K562 (cell line): ENCODE results near the gene NTN1. TPM values are rescaled to one million over a fixed set of nuclear protein-coding genes. Genes with fewer than 3 reads are reported as not detected.

Experiments
- ATAC-seq: fragments of 200-7000 bp; cut with Tn5 transposase; 3 replicates; pipeline ENCODE4 v1.9.1; 2020; ENCODE audit warnings: moderate library complexity
- BruUV-seq: library from RNA; stranded (reverse); fragments of 400-500 nt; replicated peaks from 2 replicates; lab custom pipeline; 2021; lab: Mats Ljungman, UMichigan
- CTCF ChIA-PET: fragments of 300-600 bp; formaldehyde crosslinking; extraction: SDS; loops from one replicate; lab custom pipeline; 2021; ENCODE audit warnings: low intra/inter-chr PET ratio; lab: Yijun Ruan, JAX
- POLR2A ChIA-PET: fragments of 300-600, 350-650 bp; sonication (Branson Sonifier 250); formaldehyde crosslinking; extraction: SDS; loops from one replicate; lab custom pipeline; 2021; ENCODE audit warnings: antibody characterized with exemption, inconsistent platforms; lab: Yijun Ruan, JAX
- DNase-seq, 4 experiments: peaks; one replicate each; pipeline versions ENCODE4 v3.0.0 to v3.0.0-alpha.2; 2011 to 2018; ENCODE audit warnings: low spot score in 3 of 4, mixed read lengths in 3 of 4; ENCODE audit errors: extremely low read depth in 1 of 4
- FAIRE-seq: peaks from 2 replicates; lab custom pipeline; 2011; peaks lifted over from hg19 to GRCh38; lab: Jason Lieb, UNC
- H2AFZ ChIP-seq: 2 replicates; pipeline ENCODE4 v1.6.0; 2011; ENCODE audit warnings: low read depth, low read length, control low read depth, inconsistent platforms
- H3K27ac ChIP-seq: fragments of 200-600 bp; 3 replicates; pipeline ENCODE4 v1.8.0; 2011; ENCODE audit warnings: low read depth, mild to moderate bottlenecking, control low read depth, inconsistent platforms, low read length, moderate library complexity, mixed read lengths; ENCODE audit errors: extremely low read depth
- H3K27me3 ChIP-seq, 2 experiments: fragments of 300-600 bp in 1 of 2; 2 replicates in 1 of 2; 3 replicates in 1 of 2; pipeline versions ENCODE4 v1.6.0 to v1.8.0; 2011; ENCODE audit warnings: inconsistent platforms in 2 of 2, low read length in 2 of 2, mild to moderate bottlenecking in 1 of 2, mixed read lengths in 1 of 2, moderate library complexity in 1 of 2; ENCODE audit not compliant: control insufficient read depth in 2 of 2, insufficient read depth in 2 of 2
- H3K36me3 ChIP-seq: fragments of 300-600 bp; 3 replicates; pipeline ENCODE4 v1.8.0; 2011; ENCODE audit warnings: mild to moderate bottlenecking, low read length, inconsistent platforms; ENCODE audit not compliant: control insufficient read depth, insufficient read depth
- H3K4me1 ChIP-seq, 2 experiments: fragments of 200-600 bp in 1 of 2; replicated peaks in 1 of 2; 2 replicates in 1 of 2; 3 replicates in 1 of 2; pipeline versions ENCODE4 v1.5.1 to v1.8.0; 2011; ENCODE audit warnings: inconsistent platforms in 2 of 2, low read length in 2 of 2, mild to moderate bottlenecking in 1 of 2, mixed read lengths in 1 of 2, moderate library complexity in 1 of 2; ENCODE audit not compliant: control insufficient read depth in 2 of 2, insufficient read depth in 2 of 2
- H3K4me2 ChIP-seq: 2 replicates; pipeline ENCODE4 v1.6.1; 2011; ENCODE audit warnings: low read length, control low read depth, inconsistent platforms, mixed read lengths; ENCODE audit not compliant: insufficient read depth
- H3K4me3 ChIP-seq: fragments of 200-600 bp; sonication (generic), shearing (Covaris generic); 2 replicates; pipeline ENCODE4 v1.5.1; 2016; ENCODE audit warnings: control low read depth, inconsistent platforms
- H3K79me2 ChIP-seq: fragments of 200-600 bp; 3 replicates; pipeline ENCODE4 v1.8.0; 2011; ENCODE audit warnings: low read length, inconsistent platforms; ENCODE audit not compliant: control insufficient read depth, insufficient read depth
- H3K9ac ChIP-seq, 2 experiments: 2 replicates each; pipeline versions ENCODE4 v1.6.0 to v1.6.1; 2011; ENCODE audit warnings: low read depth in 2 of 2, low read length in 2 of 2, control low read depth in 1 of 2, inconsistent platforms in 1 of 2, mild to moderate bottlenecking in 1 of 2, mixed read lengths in 1 of 2; ENCODE audit not compliant: insufficient read depth in 1 of 2
- H3K9me1 ChIP-seq: one replicate; pipeline ENCODE4 v1.6.0; 2011; ENCODE audit warnings: inconsistent platforms, mild to moderate bottlenecking, low read length, moderate library complexity; ENCODE audit not compliant: control insufficient read depth, insufficient read depth
- H3K9me3 ChIP-seq: replicated peaks from 2 replicates; pipeline ENCODE4 v1.5.1; 2011; ENCODE audit warnings: low read depth, low read length, inconsistent platforms; ENCODE audit not compliant: control insufficient read depth, insufficient read depth
- H4K20me1 ChIP-seq: replicated peaks from 2 replicates; pipeline ENCODE4 v1.6.1; 2011; ENCODE audit warnings: low read length, inconsistent platforms, mixed read lengths; ENCODE audit not compliant: control insufficient read depth, insufficient read depth
- ATF4 ChIP-seq: fragments of 450-650 bp; formaldehyde crosslinking; IDR thresholded peaks from 2 replicates; pipeline ENCODE4 v1.4.0; 2022; ENCODE audit warnings: mild to moderate bottlenecking, moderate library complexity
- CEBPZ ChIP-seq: fragments of 150-350 bp; IDR thresholded peaks from 2 replicates; pipeline ENCODE4 v1.6.1; 2014; ENCODE audit warnings: low read depth, mild to moderate bottlenecking, low read length, borderline replicate concordance
- FOXP4 ChIP-seq: sonication (generic); formaldehyde crosslinking; IDR thresholded peaks from 2 replicates; pipeline ENCODE4 v1.8.0; 2022; ENCODE audit warnings: mild to moderate bottlenecking, missing genetic modification reagents, borderline replicate concordance
- MAZ ChIP-seq, 2 experiments: fragments of 450-650 bp in 1 of 2; sonication (generic) in 1 of 2; formaldehyde crosslinking; IDR thresholded peaks in 1 of 2; conservative IDR thresholded peaks in 1 of 2; 2 replicates each; pipeline versions ENCODE4 v1.4.0 to v1.5.0; 2020; ENCODE audit warnings: mild to moderate bottlenecking in 1 of 2, missing genetic modification reagents in 1 of 2
- NFIC ChIP-seq: fragments of 450-650 bp; IDR thresholded peaks from 2 replicates; pipeline ENCODE4 v1.6.1; 2017; ENCODE audit warnings: mild to moderate bottlenecking, inconsistent platforms
- NR1H2 ChIP-seq: sonication (generic); formaldehyde crosslinking; IDR thresholded peaks from 2 replicates; pipeline ENCODE4 v1.4.0; 2020; ENCODE audit warnings: mild to moderate bottlenecking, missing genetic modification reagents
- RB1 ChIP-seq: fragments of 450-650 bp; IDR thresholded peaks from 2 replicates; pipeline ENCODE4 v1.6.1; 2017; ENCODE audit warnings: low read depth, mild to moderate bottlenecking
- SNRNP70 ChIP-seq: fragments of 200-400 bp; formaldehyde crosslinking; optimal IDR thresholded peaks from 2 replicates; pipeline ENCODE3; 2017; ENCODE audit warnings: low read depth, low read length
- TRIM24 ChIP-seq, 2 experiments: fragments of 450-650 bp; IDR thresholded peaks; 2 replicates each; pipeline ENCODE4 v1.6.1; 2016
- XRCC5 ChIP-seq: fragments of 200-400 bp; formaldehyde crosslinking; IDR thresholded peaks from 2 replicates; pipeline ENCODE4 v1.6.1; 2017; ENCODE audit warnings: low read depth, mild to moderate bottlenecking, low read length
- YBX1 ChIP-seq: fragments of 450-650 bp; IDR thresholded peaks from 2 replicates; pipeline ENCODE4 v1.7.1; 2016; ENCODE audit warnings: mild to moderate bottlenecking
- ZNF146 ChIP-seq: IDR thresholded peaks from one replicate; pipeline ENCODE4 v1.6.1; 2018; ENCODE audit warnings: missing compliant biosample characterization; ENCODE audit not compliant: unreplicated experiment
- ZZZ3 ChIP-seq: fragments of 450-650 bp; IDR thresholded peaks from 2 replicates; pipeline ENCODE4 v1.6.1; 2016; ENCODE audit warnings: antibody characterized with exemption, mild to moderate bottlenecking, moderate library complexity
- WGBS: fragments of 100-300 bp; shearing (Covaris generic); methylation state at CpG from one replicate; pipeline ENCODE4 v1.1.6; 2016; ENCODE audit warnings: low coverage, mixed read lengths; ENCODE audit not compliant: insufficient coverage; ENCODE audit errors: missing lambda C conversion rate; 5-methylcytosine and 5-hydroxymethylcytosine counted together
- in situ Hi-C: fragments of 300-500 bp; cut with MboI; formaldehyde crosslinking; loops from 4 replicates; pipeline ENCODE4 v1.15.0; 2018; ENCODE audit warnings: inconsistent platforms, mixed read lengths
- intact Hi-C: fragments of 100-400 bp; cut with micrococcal nuclease; formaldehyde crosslinking; loops from 2 replicates; pipeline ENCODE4 v1.14.2; 2022
- polyA plus RNA-seq, 8 experiments: library from polyadenylated mRNA; depleted of rRNA in 4 of 8; stranded (reverse) in 5 of 8; unstranded in 3 of 8; fragments of >200 nt; fragmentation: Nextera tagmentation in 2 of 8; fragmentation: Illumina TruSeq in 1 of 8; extraction: Ambion mirVana in 2 of 8; extraction: Trizol in 1 of 8; gene quantifications; 2 replicates each; pipeline versions ENCODE4 v1.2.1 to v1.2.3, GENCODE V29; 2011 to 2014; ENCODE audit warnings: inconsistent platforms in 1 of 8, missing spikeins in 1 of 8
- total RNA-seq, 7 experiments: library from RNA; depleted of rRNA in 6 of 7; stranded (reverse); fragments of >200 nt in 6 of 7; fragmentation: Illumina TruSeq in 2 of 7; extraction: Trizol in 2 of 7; gene quantifications; 2 replicates each; pipeline versions ENCODE4 v1.2.1 to v1.2.3, GENCODE V29; 2011 to 2021; ENCODE audit warnings: low replicate concordance in 1 of 7

Gene NTN1
- total and polyA plus RNA-seq, 9 of the 15 experiments (the other 6 are each of a cell fraction or from before 2014, with no cell fraction given) = 0.02 TPM; not detected in 8

GRCh38 chr17:8975091-8975725 lies 46.1 kb upstream of the NTN1 start (continued):
- no peak for TF ChIP-seq ZZZ3
- TF ChIP-seq MAZ (CRISPR knock-in tag; conservative IDR thresholded peaks at IDR 0.05 in 1 of 2, IDR thresholded peaks at IDR 0.05 in 1 of 2) = no peak
- no peak for TF ChIP-seq NR1H2 (CRISPR knock-in tag)

GRCh38 chr17:8976638-8977037 lies 44.7 kb upstream of the NTN1 start:
- H3K9ac ChIP-seq = no peak overlapping the region
- BruUV-seq = no TSS peak
- no peak overlapping the region for H3K27ac ChIP-seq
- TF ChIP-seq ATF4 (CRISPR knock-in tag) (no peak), SNRNP70 (no peak), NFIC (no peak), XRCC5 (no peak), YBX1 (no peak), CEBPZ (no peak), TRIM24 (IDR thresholded peaks at IDR 0.05) (no peak), ZNF146 (CRISPR knock-in tag) (no peak), RB1 (no peak), FOXP4 (CRISPR knock-in tag) (no peak)

More at GRCh38 chr17:8976638-8977037, 44.7 kb upstream of the NTN1 start:
- H3K36me3 ChIP-seq = no peaks in the 10 kb centered on the region
- FAIRE-seq (no peak), DNase-seq (no peak), ATAC-seq (no peak)
- H3K9me1 ChIP-seq = no peaks in the 10 kb centered on the region
- ChIA-PET POLR2A (no interaction called here), CTCF (no interaction called here)
- H4K20me1 ChIP-seq = no peaks in the 10 kb centered on the region
- H3K27me3 ChIP-seq = no peaks in the 10 kb centered on the region; a peak in 1 of 5 replicates
- 0% methylated on average over 1 of the region's 1 CpG for WGBS
- in situ Hi-C loops = loop anchor here (25.0 kb wide), 2 partner anchors 561 to 914 kb away; no protein-coding TSS in a partner anchor
- H3K4me2 ChIP-seq = no peak overlapping the region
- no peak overlapping the region for H3K4me3 ChIP-seq
- no peak overlapping the region for H2AFZ ChIP-seq
- H3K79me2 ChIP-seq = no peaks in the 10 kb centered on the region
- no peaks in the 10 kb centered on the region for H3K9me3 ChIP-seq
- intact Hi-C loops = no loop called here
- H3K4me1 ChIP-seq = no peaks in the 10 kb centered on the region
